ENCODE measurements around the gene FBXL17.

- no peak for TF ChIP-seq CTCF (IDR thresholded peaks at IDR 0.05; ENCODE audit: insufficient read depth, low read length, poor library complexity, severe bottlenecking)
- no peak for TF ChIP-seq EZH2phosphoT487 (conservative IDR thresholded peaks at IDR 0.05; ENCODE audit: low read length)
Measured at GRCh38 chr5:108257996-108258395, 123.9 kb downstream of the FBXL17 start.

All from SU-DHL-6 (cell line).